ENCODE data around the gene NKD1. TPM values are rescaled to one million over a fixed set of nuclear protein-coding genes. Genes with fewer than 3 reads are reported as not detected.
A peak's percentile ranks its signal among the peaks of the same experiment; 100 is the strongest.

Gene NKD1
- total and polyA plus RNA-seq, 2 donors from 2014 or later: 1.1 to 9.9 TPM

DNA sequence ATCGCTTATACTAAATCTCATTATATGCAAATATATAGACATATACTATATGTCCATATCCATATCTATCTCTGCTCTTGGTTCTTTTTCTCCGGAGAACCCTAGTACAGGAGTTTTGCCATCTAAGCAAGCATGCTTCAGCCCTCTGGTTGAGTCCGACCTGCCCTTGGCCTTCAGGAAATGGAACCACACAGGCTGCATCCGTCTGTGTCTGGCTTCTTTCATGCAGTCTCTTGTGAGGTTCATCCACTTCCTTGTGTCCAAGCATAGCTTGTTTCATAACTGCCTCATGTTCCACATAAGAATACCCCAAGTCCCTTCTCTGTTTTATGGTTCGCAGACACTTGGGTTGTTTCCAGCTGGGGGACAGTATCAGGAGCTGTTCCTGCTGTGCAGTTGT, 116.1 kb downstream of the NKD1 start:
- Histone ChIP-seq H3K4me1 (ENCODE audit: control insufficient read depth in 2 of 3, insufficient read depth in 2 of 3, low read depth in 1 of 3, low read length in 3 of 3) (peaks cover 0 to 4% (median 0%) of the 10 kb centered on the region in 3 donors), H3K36me3 (ENCODE audit: control insufficient read depth in 2 of 3, insufficient read depth in 3 of 3, low read length in 3 of 3) (no peaks in the 10 kb centered on the region), H3K27me3 (ENCODE audit: control insufficient read depth, insufficient read depth, low read length) (no peaks in the 10 kb centered on the region), H3K9ac (ENCODE audit: low read length in 3 of 3) (no peak overlapping the region), H3K27ac (ENCODE audit: low read depth in 2 of 2, low read length in 2 of 2) (no peak overlapping the region), H3K4me3 (ENCODE audit: low read length in 3 of 3) (no peak overlapping the region), H3K9me3 (ENCODE audit: control insufficient read depth in 2 of 3, insufficient read depth in 1 of 3, low read length in 3 of 3) (peaks cover 0 to 6% (median 0%) of the 10 kb centered on the region in 3 donors)
- TF ChIP-seq, protein P1, sequence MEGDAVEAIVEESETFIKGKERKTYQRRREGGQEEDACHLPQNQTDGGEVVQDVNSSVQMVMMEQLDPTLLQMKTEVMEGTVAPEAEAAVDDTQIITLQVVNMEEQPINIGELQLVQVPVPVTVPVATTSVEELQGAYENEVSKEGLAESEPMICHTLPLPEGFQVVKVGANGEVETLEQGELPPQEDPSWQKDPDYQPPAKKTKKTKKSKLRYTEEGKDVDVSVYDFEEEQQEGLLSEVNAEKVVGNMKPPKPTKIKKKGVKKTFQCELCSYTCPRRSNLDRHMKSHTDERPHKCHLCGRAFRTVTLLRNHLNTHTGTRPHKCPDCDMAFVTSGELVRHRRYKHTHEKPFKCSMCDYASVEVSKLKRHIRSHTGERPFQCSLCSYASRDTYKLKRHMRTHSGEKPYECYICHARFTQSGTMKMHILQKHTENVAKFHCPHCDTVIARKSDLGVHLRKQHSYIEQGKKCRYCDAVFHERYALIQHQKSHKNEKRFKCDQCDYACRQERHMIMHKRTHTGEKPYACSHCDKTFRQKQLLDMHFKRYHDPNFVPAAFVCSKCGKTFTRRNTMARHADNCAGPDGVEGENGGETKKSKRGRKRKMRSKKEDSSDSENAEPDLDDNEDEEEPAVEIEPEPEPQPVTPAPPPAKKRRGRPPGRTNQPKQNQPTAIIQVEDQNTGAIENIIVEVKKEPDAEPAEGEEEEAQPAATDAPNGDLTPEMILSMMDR (IDR thresholded peaks at IDR 0.05; ENCODE audit: borderline replicate concordance, extremely low read depth, insufficient read depth): no peak
- FAIRE-seq: no peak
- peak in 1 of 5 donors; percentile 35 for DNase-seq
- intact Hi-C loops (cut with DNase I): no loop called here

DNA sequence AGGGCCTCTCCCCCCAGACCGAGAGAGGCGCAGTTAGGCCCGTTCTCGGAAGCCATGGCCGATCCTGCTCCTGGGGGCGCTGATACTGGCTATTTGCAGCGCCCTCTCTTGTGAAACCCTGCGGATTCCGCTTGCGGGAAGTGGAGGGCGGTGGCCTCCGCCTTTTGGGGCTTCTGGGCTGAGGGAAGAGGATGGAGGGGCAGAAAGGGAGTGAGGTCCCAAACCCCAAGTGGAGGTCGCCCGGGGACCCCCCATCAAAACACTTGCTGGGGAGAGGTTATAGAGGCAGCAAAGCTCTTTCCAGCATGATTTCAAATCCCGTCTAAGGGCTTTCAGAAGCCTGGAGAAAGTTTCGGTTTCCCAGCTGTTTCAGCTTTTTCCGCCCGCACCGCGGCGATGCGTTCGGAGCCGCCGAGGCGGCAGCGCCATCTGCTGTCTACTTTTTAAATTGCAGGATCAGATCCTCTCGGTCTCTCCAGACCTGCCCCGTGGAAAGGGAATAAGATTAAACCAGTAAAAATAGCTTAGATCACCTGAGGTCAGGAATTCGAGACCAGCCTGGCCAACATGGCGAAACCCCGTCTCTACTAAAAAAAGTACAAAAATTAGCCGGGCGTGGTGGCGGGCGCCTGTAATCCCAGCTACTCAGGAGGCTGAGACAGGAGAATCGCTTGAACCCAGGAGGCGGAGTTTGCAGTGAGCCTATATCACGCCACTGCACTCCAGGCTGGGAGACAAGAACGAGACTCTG, 117.1 kb downstream of the NKD1 start:
- FAIRE-seq: peak; percentile 37
- intact Hi-C loops (cut with DNase I): no loop called here
- H3K9ac ChIP-seq (ENCODE audit: low read length in 3 of 3): peak overlapping the region in 2 of 3 donors; percentile 73 to 78
- peak; percentile 85 to 89 (median 88) for DNase-seq
- no peaks in the 10 kb centered on the region for H3K36me3 ChIP-seq (ENCODE audit: control insufficient read depth in 2 of 3, insufficient read depth in 3 of 3, low read length in 3 of 3)
- H3K4me3 ChIP-seq (ENCODE audit: low read length in 3 of 3): peak overlapping the region in 2 of 3 donors; percentile 28 to 64
- H3K27ac ChIP-seq (ENCODE audit: low read depth in 2 of 2, low read length in 2 of 2): no peak overlapping the region
- H3K4me1 ChIP-seq (ENCODE audit: control insufficient read depth in 2 of 3, insufficient read depth in 2 of 3, low read depth in 1 of 3, low read length in 3 of 3): peaks cover 0 to 4% (median 0%) of the 10 kb centered on the region in 3 donors
- no peaks in the 10 kb centered on the region for H3K27me3 ChIP-seq (ENCODE audit: control insufficient read depth, insufficient read depth, low read length)
- peaks cover 0 to 6% (median 0%) of the 10 kb centered on the region in 3 donors for H3K9me3 ChIP-seq (ENCODE audit: control insufficient read depth in 2 of 3, insufficient read depth in 1 of 3, low read length in 3 of 3)
- TF ChIP-seq, protein P1 (IDR thresholded peaks at IDR 0.05; ENCODE audit: borderline replicate concordance, extremely low read depth, insufficient read depth): peak; percentile 88

DNA sequence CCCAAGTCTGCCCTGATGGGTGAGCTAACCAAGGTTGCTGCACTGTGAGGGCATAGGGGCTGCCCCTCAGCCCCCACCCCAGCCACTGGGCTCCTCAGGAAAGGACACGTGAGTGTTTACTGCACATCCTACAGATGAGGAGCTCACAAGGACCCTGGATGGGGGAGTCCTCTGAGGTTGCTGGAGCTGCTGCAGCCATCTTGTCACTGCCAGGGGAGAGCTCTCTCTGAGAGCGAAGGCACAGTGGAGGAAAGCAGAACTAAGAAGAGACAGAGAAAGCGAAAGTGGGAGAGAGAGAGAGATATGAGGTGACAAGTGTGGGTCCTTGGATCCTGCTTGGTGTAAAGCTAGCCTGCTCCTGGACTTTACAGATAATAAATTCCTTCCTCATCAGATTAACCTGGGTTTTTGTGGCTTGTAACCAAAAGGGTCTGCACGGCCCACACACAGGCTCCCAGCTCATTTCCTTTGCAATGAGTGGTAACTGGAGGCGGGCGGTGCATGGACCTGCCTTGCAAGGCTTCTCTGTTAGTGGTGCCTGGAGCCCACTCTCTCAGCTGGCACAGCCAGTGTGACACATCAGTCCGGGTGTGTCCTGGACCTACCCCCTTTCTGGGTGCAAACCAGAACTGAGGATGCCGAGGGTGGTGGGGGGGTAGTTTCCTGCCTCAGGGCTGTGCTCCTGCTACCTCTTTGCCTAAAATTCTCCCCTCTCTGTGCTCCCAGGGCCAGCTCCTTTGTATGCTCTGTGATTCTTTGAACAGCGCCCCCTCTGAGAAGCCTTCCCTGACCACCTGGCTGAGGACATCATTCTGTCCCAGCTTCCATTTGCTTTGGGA, 118.7 kb downstream of the NKD1 start:
- H3K9me3 ChIP-seq (ENCODE audit: control insufficient read depth in 2 of 3, insufficient read depth in 1 of 3, low read length in 3 of 3): peaks cover 0 to 14% (median under 1%) of the 10 kb centered on the region in 3 donors
- FAIRE-seq: no peak
- no peaks in the 10 kb centered on the region for H3K27me3 ChIP-seq (ENCODE audit: control insufficient read depth, insufficient read depth, low read length)
- H3K27ac ChIP-seq (ENCODE audit: low read depth in 2 of 2, low read length in 2 of 2): no peak overlapping the region
- no peak overlapping the region for H3K9ac ChIP-seq (ENCODE audit: low read length in 3 of 3)
- no peaks in the 10 kb centered on the region for H3K36me3 ChIP-seq (ENCODE audit: control insufficient read depth in 2 of 3, insufficient read depth in 3 of 3, low read length in 3 of 3)
- DNase-seq: peak in 1 of 5 donors; percentile 37
- no peak overlapping the region for H3K4me3 ChIP-seq (ENCODE audit: low read length in 3 of 3)
- intact Hi-C loops (cut with DNase I): no loop called here
- TF ChIP-seq, protein P1 (IDR thresholded peaks at IDR 0.05; ENCODE audit: borderline replicate concordance, extremely low read depth, insufficient read depth): no peak
- peaks cover 0 to 4% (median 0%) of the 10 kb centered on the region in 3 donors for H3K4me1 ChIP-seq (ENCODE audit: control insufficient read depth in 2 of 3, insufficient read depth in 2 of 3, low read depth in 1 of 3, low read length in 3 of 3)

Data from kidney (tissue), 14 donors.